Thyroid gland (tissue), 4 donors: ENCODE measurements around the gene CFAP107.

Source experiments
- CTCF ChIP-seq, 6 experiments: fragments of 200-600 bp in 3 of 6; fragments of 450-650 bp in 3 of 6; sonication (generic) in 3 of 6; IDR thresholded peaks; one replicate each; pipeline ENCODE4 v1.5.1; 2016 to 2019; ENCODE audit warnings: antibody characterized with exemption in 6 of 6, mild to moderate bottlenecking in 2 of 6, inconsistent platforms in 1 of 6, moderate library complexity in 1 of 6
- POLR2A ChIP-seq, 2 donors: fragments of 450-650 bp; IDR thresholded peaks; one replicate each; pipeline ENCODE4 v1.6.1; 2017; ENCODE audit warnings: antibody characterized with exemption in 2 of 2, mild to moderate bottlenecking in 2 of 2, moderate library complexity in 1 of 2

DNA sequence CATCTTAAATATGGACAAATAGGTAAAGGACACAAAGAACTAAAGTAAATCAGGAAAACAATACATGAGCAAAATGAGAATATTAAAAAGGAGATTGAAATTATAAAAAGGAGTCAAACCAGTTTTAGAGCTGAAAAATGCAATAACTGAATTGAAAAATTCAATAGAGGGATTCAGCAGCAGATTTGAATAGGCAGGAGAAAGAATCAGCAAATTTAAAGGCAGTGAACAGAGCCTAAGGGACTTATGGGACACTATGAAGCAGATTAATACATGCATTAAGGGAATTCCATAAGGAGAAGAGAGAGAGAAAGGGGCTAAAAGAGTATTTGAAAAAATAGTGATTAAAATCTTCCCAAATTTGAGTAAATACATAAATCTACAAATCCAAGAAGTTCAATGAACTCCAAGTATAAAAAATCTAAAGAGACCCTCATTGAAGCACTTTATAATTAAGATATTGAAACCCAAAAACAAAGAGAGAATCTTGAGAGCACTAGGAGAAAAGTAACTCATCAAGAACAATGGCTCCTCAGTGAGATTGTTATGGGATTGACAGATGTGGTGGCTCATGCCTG is 2.9 kb downstream of the CFAP107 start:
- TF ChIP-seq POLR2A (IDR thresholded peaks at IDR 0.05) (no peak), CTCF (IDR thresholded peaks at IDR 0.05) (no peak)
